Measurements from ENCODE around the gene CLTCL1.

DNA sequence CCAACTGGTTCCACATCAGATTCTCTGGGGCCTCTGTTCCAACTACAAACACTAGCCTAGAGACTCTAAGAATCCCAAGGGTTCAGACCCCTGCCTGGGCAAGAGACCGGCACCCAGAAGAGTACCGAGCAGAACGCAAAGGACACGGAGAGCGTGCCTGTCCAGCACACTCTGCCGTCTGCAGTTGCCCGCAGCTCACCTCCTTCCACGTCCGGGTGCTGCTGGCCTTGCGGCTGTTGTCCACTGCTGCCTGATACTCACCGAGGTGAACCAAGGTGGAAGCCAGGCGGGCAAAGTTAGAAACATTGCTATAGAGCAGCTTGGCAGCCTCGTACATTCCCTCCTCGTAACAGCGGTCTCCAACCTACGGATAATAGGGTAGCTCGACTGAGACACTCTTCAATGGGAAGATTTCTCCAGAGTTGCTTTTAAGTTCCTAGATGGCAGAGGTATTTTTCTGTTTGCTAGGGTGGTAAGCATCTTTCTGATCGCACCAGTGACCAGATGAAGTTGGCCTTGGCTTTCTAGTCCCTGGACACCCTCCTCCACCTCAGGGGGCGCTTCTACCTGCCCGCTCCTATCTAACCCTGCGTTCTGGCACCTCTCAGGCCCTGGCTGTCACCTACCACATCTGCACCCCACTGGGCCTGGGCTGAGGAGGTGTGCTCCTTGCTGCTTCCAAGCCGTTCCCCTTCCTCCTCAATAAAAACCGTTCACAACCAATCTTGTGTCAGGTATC, 90.2 kb downstream of the CLTCL1 start:
- TF ChIP-seq POLR2A (IDR thresholded peaks at IDR 0.05; ENCODE audit: low read depth) = no peak
- TF ChIP-seq, protein P1, sequence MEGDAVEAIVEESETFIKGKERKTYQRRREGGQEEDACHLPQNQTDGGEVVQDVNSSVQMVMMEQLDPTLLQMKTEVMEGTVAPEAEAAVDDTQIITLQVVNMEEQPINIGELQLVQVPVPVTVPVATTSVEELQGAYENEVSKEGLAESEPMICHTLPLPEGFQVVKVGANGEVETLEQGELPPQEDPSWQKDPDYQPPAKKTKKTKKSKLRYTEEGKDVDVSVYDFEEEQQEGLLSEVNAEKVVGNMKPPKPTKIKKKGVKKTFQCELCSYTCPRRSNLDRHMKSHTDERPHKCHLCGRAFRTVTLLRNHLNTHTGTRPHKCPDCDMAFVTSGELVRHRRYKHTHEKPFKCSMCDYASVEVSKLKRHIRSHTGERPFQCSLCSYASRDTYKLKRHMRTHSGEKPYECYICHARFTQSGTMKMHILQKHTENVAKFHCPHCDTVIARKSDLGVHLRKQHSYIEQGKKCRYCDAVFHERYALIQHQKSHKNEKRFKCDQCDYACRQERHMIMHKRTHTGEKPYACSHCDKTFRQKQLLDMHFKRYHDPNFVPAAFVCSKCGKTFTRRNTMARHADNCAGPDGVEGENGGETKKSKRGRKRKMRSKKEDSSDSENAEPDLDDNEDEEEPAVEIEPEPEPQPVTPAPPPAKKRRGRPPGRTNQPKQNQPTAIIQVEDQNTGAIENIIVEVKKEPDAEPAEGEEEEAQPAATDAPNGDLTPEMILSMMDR (IDR thresholded peaks at IDR 0.05) = no peak
